ENCODE data around the gene MLN.
"Not testable (repeated sequence)": the region's sequence is repeated elsewhere in the genome, so short reads cannot be mapped to it uniquely, and the experiment has no call there.

MLN gene

GRCh38 chr6:33834401-33835392 is 30.9 kb upstream of the MLN start:
- no peak for DNase-seq

DNA sequence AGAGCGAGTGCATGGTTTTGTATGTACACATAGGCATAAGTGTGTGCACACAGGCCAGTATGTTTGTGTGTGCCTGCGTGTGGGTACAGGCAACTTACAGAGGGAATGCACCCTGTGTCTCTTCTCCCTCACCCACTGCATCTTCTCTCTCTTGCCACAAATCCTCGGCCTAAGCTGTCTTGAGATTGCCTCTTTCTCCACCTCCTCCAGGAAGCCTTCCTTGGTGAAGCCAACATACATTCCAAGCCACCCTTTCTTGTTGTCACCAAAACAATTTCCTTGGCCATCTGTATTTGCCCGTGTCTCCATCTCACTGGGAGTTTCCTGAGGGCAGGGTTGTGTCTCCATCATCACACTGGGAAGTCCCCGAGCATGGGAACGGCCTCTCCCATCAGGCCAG is 29.8 kb upstream of the MLN start:
- DNase-seq, result no peak

DNA sequence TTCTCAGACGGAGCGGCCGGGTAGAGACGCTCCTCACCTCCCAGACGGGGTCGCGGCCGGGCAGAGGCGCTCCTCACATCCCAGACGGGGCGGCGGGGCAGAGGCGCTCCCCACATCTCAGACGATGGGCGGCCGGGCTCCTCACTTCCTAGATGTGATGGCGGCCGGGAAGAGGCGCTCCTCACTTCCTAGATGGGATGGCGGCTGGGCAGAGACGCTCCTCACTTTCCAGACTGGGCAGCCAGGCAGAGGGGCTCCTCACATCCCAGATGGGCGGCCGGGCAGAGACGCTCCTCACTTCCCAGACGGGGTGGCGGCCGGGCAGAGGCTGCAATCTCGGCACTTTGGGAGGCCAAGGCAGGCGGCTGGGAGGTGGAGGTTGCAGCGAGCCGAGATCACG is 29.0 kb upstream of the MLN start:
- DNase-seq, result not testable (repeated sequence)

- DNase-seq, result not testable (repeated sequence)
These were observed 27.9 kb upstream of the MLN start for GRCh38 chr6:33831725-33832124.

DNA sequence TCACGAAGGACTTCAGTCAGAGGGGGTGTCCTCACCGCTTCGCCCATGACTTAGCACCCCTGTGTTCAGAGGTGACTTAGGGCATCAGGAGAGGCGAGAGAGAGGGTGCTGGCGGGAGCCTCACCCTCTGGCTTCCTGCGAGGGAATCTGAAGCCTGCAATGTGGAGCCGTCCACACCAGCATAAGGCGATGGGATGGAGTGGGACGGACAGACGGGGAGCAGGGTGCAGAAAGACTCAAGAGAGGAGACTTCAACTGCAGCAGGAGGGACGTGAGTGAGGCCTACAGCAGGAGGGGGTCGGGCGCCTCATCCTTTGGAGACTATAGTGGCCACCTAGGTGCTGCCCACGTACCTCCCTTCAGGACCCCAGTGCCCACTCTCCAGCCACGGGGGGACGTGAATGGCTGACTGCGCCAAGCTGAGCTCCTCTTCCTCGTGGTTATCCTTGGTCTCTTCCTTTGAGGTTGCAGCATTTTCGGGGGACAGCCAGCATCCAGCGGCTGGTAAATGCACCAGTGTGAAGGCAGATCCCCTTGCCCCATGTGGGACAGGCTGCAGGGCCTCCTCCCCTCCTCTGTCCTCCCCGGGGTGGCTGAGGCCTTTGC is 26.9 kb upstream of the MLN start:
- DNase-seq, result no peak

GRCh38 chr6:33828764-33829731 is 25.2 kb upstream of the MLN start:
- DNase-seq, result no peak

DNA sequence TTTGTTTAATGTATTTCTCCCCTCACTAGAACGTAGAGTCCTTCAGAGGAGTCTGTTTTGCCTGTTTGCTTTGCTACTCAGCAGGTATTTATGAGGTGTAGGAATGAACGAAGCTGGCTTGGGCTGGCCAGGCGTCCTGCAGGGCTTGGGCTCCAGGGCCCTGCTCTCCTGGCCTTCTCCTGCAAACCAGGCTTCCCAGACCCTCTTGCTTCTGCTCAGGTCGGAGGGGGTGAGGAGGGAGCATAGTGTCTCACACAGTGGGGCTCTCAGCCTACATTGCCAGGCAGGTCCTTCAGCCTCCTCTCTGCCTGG is 24.6 kb upstream of the MLN start:
- no peak for DNase-seq

- no peak for DNase-seq
These were observed 24.0 kb upstream of the MLN start for GRCh38 chr6:33827546-33828451.

DNA sequence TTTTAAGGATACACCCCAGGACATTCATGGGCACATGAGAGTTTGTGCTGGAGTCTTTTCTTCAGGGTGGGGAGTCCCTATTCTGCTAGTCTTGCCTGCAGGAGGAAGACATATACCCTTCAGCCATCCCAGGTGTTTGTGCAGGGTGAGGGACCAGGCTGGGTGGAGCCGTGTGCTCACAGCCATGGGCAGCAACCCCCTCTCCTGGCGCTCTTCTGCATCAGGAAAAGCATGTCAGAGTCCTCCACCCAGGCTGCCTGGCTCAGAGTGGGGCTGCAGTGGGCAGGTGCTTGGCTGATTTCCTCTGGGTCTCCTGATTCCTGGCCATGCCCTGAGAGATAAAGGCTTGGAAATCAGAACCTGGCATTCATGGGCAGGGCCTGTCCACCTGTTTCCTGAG is 22.7 kb upstream of the MLN start:
- DNase-seq, result no peak

GRCh38 chr6:33824461-33825154 is 20.8 kb upstream of the MLN start:
- DNase-seq, result no peak

- no peak for DNase-seq
These were observed 20.0 kb upstream of the MLN start for GRCh38 chr6:33823806-33824205.

GRCh38 chr6:33822575-33823395 is 19.0 kb upstream of the MLN start:
- no peak for DNase-seq

DNA sequence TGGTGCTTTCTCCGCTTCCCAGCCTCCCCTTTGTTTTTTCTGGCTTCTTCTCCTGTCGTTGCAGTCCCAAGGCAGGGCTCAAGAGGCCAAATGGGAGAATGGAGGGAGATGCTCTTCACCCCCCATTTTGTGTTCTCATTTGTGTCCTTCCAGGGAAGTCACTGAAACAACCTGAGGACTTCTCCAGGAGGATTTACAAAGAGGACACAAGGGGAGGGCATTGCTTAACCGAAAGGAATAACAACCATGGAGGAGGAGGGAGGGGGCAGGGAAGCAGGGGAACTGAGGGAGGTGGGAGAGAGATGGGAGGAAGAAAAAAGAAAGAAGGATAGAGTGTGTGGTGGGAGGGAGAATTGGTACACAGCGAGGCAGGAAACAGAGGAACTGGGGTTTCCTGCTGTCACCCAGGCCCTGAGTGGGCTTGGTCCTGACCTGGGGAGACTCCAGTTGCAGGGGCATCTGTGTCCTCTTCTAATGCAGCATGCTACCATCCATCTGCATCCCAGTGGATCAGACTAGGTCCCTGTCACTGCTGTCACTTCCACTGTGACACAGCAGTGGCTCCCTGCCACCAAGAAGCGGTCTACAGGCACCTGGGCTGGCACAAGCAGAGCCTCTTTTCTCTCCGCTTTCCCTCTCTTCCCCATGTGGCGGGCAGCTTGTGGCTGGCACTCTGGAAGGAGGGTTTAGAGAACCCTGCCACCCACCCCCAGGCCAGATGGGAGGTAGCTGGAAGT is 17.1 kb upstream of the MLN start:
- DNase-seq, result no peak

DNA sequence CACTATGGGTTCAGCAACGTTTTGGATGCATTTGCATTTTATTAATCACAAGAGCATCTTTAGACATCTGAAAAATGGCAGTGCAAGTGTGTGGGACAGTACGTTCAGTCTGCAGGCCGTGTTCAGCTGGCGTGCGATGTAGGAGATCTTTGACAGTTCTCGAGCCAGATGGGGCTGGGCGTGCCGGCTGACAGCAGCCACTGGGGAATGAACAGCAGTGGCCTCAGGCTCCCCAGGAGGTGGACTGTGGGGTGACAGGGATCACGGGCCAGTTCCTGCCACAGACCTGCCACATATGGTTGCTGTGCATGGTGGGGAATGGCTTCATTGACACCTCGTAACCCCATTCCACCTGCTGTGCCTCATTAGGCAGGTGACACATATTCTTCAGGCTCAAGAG is 16.4 kb upstream of the MLN start:
- DNase-seq, result no peak

- no peak for DNase-seq
These were observed 15.2 kb upstream of the MLN start for GRCh38 chr6:33819021-33819420.

- DNase-seq, result no peak
These were observed 14.5 kb upstream of the MLN start for GRCh38 chr6:33818293-33818692.

DNA sequence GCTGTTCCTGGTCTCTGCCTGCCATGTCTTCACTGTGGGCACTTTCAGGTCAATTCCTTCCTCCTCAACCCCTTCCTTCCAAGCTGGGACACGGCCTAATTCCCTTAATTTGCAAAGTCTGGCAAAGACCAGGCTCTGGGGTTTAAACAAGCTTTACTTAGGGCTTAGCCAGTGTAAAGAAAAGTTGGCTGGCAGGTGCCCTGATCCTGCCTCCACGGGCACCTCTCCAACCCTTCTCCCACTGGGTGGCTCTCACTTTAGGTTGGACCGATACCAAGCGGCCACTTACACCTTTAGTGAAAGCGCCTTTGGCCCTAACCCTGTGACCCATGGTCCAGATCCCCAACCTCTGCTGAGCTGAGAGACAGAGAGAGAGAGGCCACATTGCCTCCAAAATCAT is 13.7 kb upstream of the MLN start:
- DNase-seq, result no peak

DNA sequence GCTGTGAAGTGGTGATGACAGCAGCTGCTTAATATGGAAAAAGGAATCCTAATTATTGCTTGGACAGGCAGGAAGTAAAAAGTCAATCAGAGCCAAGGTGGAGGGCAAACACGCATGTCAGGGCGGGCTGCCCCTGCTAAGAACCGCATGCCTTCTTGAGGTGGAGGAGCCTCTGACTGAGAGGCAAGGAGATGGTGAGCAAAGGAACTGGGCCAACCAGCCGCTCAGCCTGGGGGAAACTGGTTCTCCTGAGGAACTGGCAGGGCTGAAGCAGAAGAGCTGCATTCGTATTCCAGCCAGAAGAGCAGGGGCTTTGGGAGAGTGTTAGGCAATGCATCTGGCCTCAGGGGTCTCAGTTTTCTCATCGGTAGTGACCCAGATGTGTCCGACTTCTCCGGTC is 13.1 kb upstream of the MLN start:
- no peak for DNase-seq

- no peak for DNase-seq
These were observed 12.1 kb upstream of the MLN start for GRCh38 chr6:33815854-33816253.

Data from NCI-H748 treated with DMSO at 0.1 percent for 48 hours (cell line).